SK-N-MC (cell line): ENCODE data around the gene NLRC3.

Experiments
- EZH2 ChIP-seq: fragments of 200-600 bp; sonication (generic); IDR thresholded peaks from one replicate; pipeline ENCODE4 v1.6.1; 2017; ENCODE audit warnings: antibody characterized with exemption
- POLR2AphosphoS5 ChIP-seq: IDR thresholded peaks from 2 replicates; pipeline ENCODE4 v1.6.1; 2012; ENCODE audit warnings: mild to moderate bottlenecking, low read depth, low read length, borderline replicate concordance

GRCh38 chr16:3577302-3577752 lies at the start of gene NLRC3:
- TF ChIP-seq EZH2: no peak
- TF ChIP-seq POLR2AphosphoS5: no peak
